Measurements from ENCODE around the gene TTC6. TPM values are rescaled to one million over a fixed set of nuclear protein-coding genes. Genes with fewer than 3 reads are reported as not detected.

Gene TTC6
- total RNA-seq, 1 donor from 2014 or later = not detected

- Mint-ChIP-seq H3K4me3 (no peak overlapping the region), H3K27ac (no peak overlapping the region), H3K36me3 (ENCODE audit: low read depth) (no peaks in the 10 kb centered on the region), H3K9me3 (no peaks in the 10 kb centered on the region), H3K27me3 (peaks cover 62% of the 10 kb centered on the region), H3K4me1 (peaks cover 13% of the 10 kb centered on the region)
- TF ChIP-seq, protein P1, sequence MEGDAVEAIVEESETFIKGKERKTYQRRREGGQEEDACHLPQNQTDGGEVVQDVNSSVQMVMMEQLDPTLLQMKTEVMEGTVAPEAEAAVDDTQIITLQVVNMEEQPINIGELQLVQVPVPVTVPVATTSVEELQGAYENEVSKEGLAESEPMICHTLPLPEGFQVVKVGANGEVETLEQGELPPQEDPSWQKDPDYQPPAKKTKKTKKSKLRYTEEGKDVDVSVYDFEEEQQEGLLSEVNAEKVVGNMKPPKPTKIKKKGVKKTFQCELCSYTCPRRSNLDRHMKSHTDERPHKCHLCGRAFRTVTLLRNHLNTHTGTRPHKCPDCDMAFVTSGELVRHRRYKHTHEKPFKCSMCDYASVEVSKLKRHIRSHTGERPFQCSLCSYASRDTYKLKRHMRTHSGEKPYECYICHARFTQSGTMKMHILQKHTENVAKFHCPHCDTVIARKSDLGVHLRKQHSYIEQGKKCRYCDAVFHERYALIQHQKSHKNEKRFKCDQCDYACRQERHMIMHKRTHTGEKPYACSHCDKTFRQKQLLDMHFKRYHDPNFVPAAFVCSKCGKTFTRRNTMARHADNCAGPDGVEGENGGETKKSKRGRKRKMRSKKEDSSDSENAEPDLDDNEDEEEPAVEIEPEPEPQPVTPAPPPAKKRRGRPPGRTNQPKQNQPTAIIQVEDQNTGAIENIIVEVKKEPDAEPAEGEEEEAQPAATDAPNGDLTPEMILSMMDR (IDR thresholded peaks at IDR 0.05) = no peak
- ATAC-seq (ENCODE audit: low read depth) (no peak), DNase-seq (no peak)
- POLR2A ChIA-PET = no interaction called here
- CTCF ChIA-PET = no interaction called here
- intact Hi-C loops (cut with micrococcal nuclease) = no loop called here
Measured at GRCh38 chr14:37591941-37592481, 3.4 kb upstream of the TTC6 start.

- H3K27ac Mint-ChIP-seq = no peak overlapping the region
- no peak overlapping the region for H3K4me3 Mint-ChIP-seq
- ChIA-PET POLR2A (no interaction called here), CTCF (no interaction called here)
- H3K4me1 Mint-ChIP-seq = peaks cover 13% of the 10 kb centered on the region
- intact Hi-C loops (cut with micrococcal nuclease) = no loop called here
- H3K9me3 Mint-ChIP-seq = no peaks in the 10 kb centered on the region
- TF ChIP-seq, protein P1 (IDR thresholded peaks at IDR 0.05) = no peak
- peaks cover 61% of the 10 kb centered on the region for H3K27me3 Mint-ChIP-seq
- no peaks in the 10 kb centered on the region for H3K36me3 Mint-ChIP-seq (ENCODE audit: low read depth)
- ATAC-seq (ENCODE audit: low read depth) = no peak
- no peak for DNase-seq
Measured at GRCh38 chr14:37592482-37593408, 2.7 kb upstream of the TTC6 start.

DNA sequence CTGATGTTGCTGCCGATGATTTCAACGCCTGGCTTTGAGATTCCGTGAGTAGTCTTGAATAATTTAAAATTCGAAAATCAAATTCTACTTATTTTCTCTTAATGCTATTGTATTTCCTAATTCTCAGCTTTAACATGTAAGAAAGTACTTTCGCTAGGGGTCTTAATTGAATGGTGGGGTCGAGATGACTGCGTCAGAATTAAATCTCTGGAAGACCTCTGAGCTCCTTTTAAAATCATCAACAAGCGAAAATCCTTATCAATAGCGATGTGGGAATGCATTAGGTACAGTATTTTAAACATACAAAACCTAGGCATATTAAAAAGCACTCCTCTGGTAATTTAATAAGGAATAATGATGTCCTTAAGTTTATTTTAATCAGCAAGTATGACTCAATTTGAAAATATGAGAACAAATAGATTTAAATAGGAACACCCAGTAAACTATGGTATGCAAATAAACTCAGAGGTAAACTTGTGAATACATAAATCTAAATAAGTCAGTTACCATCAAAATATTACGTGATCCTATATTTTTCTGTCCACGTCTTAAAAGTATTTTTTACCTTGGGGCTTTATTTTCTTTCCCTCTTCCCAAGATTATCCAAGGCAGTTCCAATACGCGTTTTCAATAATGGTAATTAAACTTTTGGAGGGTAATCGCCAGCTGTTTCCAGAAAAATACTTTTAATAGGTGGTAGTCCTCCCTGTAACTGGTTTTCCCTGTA, 1.8 kb upstream of the TTC6 start:
- no peak overlapping the region for H3K27ac Mint-ChIP-seq
- ATAC-seq (ENCODE audit: low read depth) = no peak

GRCh38 chr14:37594238-37594970, 1.0 kb upstream of the TTC6 start:
- DNase-seq (no peak), ATAC-seq (ENCODE audit: low read depth) (no peak)
- ChIA-PET POLR2A (no interaction called here), CTCF (no interaction called here)
- Mint-ChIP-seq H3K27me3 (peaks cover 59% of the 10 kb centered on the region), H3K27ac (peak overlapping the region; percentile 41), H3K4me1 (peaks cover 19% of the 10 kb centered on the region), H3K36me3 (ENCODE audit: low read depth) (no peaks in the 10 kb centered on the region), H3K4me3 (no peak overlapping the region), H3K9me3 (no peaks in the 10 kb centered on the region)
- intact Hi-C loops (cut with micrococcal nuclease) = no loop called here
- TF ChIP-seq, protein P1 (IDR thresholded peaks at IDR 0.05) = no peak

More for the DNA sequence above, 1.8 kb upstream of the TTC6 start:
- ChIA-PET CTCF (no interaction called here), POLR2A (no interaction called here)
- peaks cover 14% of the 10 kb centered on the region for H3K4me1 Mint-ChIP-seq
- no peak overlapping the region for H3K4me3 Mint-ChIP-seq
- DNase-seq = no peak
- TF ChIP-seq, protein P1 (IDR thresholded peaks at IDR 0.05) = no peak
- no peaks in the 10 kb centered on the region for H3K36me3 Mint-ChIP-seq (ENCODE audit: low read depth)
- peaks cover 60% of the 10 kb centered on the region for H3K27me3 Mint-ChIP-seq
- no peaks in the 10 kb centered on the region for H3K9me3 Mint-ChIP-seq
- intact Hi-C loops (cut with micrococcal nuclease) = no loop called here
